Muscle of leg (tissue), 11 donors: ENCODE measurements around the gene EFNA5. TPM values are rescaled to one million over a fixed set of nuclear protein-coding genes. Genes with fewer than 3 reads are reported as not detected.

Experiments
- DNase-seq: peaks from one replicate; pipeline ENCODE4 v3.0.0; 2013
- H3K27ac ChIP-seq: one replicate; pipeline ENCODE4 v1.5.1; 2013; ENCODE audit warnings: mild to moderate bottlenecking, low read length, control low read depth
- H3K27me3 ChIP-seq: one replicate; pipeline ENCODE4 v1.6.1; 2013; ENCODE audit warnings: low read length; ENCODE audit not compliant: control insufficient read depth, insufficient read depth
- H3K36me3 ChIP-seq: one replicate; pipeline ENCODE4 v1.6.1; 2013; ENCODE audit warnings: low read length; ENCODE audit not compliant: control insufficient read depth, insufficient read depth
- H3K4me1 ChIP-seq: one replicate; pipeline ENCODE4 v1.6.1; 2013; ENCODE audit warnings: low read length; ENCODE audit not compliant: control insufficient read depth, insufficient read depth
- H3K4me3 ChIP-seq: one replicate; pipeline ENCODE4 v1.5.1; 2013; ENCODE audit warnings: low read length, control low read depth
- H3K9me3 ChIP-seq: replicated peaks from 2 replicates; pipeline ENCODE4 v1.6.1; 2013; ENCODE audit warnings: low read depth, low read length; ENCODE audit not compliant: control insufficient read depth
- WGBS: methylation state at CpG from one replicate; pipeline ENCODE4 v1.1.5; 2013; ENCODE audit warnings: missing lambda C conversion rate; ENCODE audit not compliant: insufficient coverage; 5-methylcytosine and 5-hydroxymethylcytosine counted together
- polyA plus RNA-seq, 8 donors: library from polyadenylated mRNA; unstranded; fragments of 120-200 nt; gene quantifications; one replicate each; pipeline versions ENCODE4 v1.2.1 to v1.2.3, GENCODE V29; 2013; ENCODE audit warnings: inconsistent platforms in 1 of 8, low replicate concordance in 1 of 8; ENCODE audit not compliant: insufficient read length in 8 of 8, insufficient read depth in 1 of 8
- total RNA-seq: library from RNA; stranded (reverse); fragments of 120-200 nt; gene quantifications from one replicate; pipeline ENCODE4 v1.2.4, GENCODE V29; 2013

EFNA5 gene
- total and polyA plus RNA-seq, 9 donors = 2.2 to 11.4 (median 4.0) TPM

- Histone ChIP-seq H3K27ac (no peak overlapping the region), H3K4me1 (peaks cover 4% of the 10 kb centered on the region), H3K36me3 (no peaks in the 10 kb centered on the region), H3K9me3 (no peaks in the 10 kb centered on the region), H3K4me3 (no peak overlapping the region), H3K27me3 (no peaks in the 10 kb centered on the region)
- DNase-seq = peak; percentile 75
- WGBS = no CpG with 5 or more reads among the region's 10 CpGs
These were observed 104.7 kb downstream of the EFNA5 start for GRCh38 chr5:107565791-107566767.

DNA sequence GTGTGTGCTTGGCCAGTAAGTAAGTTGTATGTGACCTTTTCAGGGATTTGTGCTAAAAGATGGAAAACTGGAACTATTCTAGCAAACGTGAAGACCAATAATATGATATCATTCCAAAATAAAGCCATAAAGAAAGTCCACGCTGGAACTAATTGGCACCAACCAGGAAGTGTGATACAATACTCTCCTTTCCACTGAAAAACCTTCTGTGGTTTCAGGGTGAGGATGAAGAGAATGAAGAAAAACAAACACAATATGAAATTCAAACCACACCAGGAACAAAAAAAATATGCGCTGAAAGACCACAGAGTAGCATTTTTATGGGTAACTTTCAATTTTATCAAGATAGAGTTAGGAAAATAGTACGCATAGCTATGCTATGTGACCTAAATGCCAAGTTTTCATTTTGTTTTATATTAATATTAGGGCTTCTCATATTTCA is 105.8 kb downstream of the EFNA5 start:
- Histone ChIP-seq H3K4me3 (no peak overlapping the region), H3K27ac (peak overlapping the region; percentile 29), H3K36me3 (no peaks in the 10 kb centered on the region), H3K4me1 (no peaks in the 10 kb centered on the region), H3K27me3 (no peaks in the 10 kb centered on the region), H3K9me3 (no peaks in the 10 kb centered on the region)
- no CpG with 5 or more reads among the region's 4 CpGs for WGBS
- no peak for DNase-seq

DNA sequence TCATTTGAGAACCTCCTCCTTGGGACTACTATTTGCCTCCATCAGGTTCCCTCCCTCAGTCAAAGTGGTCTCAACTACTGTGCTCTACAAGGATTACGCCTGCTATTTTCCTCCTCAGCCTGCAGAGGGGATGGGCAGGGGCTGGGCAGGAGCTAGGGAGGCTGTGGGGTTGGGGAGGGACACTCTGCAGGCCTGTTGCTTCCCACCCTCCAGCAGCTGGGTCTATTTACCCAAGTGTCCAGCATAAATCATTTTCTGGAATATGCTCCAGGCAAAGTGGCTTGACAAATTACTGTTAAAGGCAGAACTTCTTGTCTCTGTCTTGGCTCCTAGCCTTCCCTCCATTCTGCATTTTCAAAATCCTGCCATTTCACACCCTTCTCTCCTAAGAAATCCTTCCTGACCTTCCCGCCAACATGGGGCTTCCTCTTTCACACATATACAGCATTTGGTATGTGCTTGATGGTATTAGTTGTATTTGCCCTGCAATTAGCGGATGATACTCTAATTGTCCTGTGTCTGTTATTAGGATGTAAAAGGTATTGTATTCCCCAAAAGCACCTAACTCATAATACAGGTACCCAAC is 106.7 kb downstream of the EFNA5 start:
- H3K9me3 ChIP-seq = no peaks in the 10 kb centered on the region
- no peaks in the 10 kb centered on the region for H3K36me3 ChIP-seq
- WGBS = no CpG with 5 or more reads among the region's 3 CpGs
- H3K27ac ChIP-seq = no peak overlapping the region
- H3K4me3 ChIP-seq = no peak overlapping the region
- H3K4me1 ChIP-seq = no peaks in the 10 kb centered on the region
- no peaks in the 10 kb centered on the region for H3K27me3 ChIP-seq
- no peak for DNase-seq

DNA sequence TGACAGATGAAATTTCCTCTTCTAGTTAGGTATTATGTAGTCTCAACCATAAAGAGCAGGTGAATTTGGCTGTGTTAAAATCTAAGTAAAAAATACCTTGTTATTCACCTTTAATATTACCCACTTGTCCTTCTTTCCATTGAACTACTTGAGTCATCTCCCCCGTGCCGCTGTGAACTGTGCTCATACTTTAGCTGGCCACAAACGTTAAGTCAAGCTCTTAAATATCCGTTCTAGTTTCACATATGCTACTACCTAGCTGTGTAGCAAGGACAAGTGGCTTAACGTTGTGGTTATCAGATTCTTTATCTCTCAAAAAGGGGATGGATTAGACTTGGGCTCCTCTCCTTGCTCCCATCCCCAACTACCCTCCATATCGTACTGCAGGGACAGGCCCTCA is 110.4 kb downstream of the EFNA5 start:
- WGBS = 60% methylated on average over 1 of the region's 6 CpGs
- Histone ChIP-seq H3K27ac (no peak overlapping the region), H3K36me3 (no peaks in the 10 kb centered on the region), H3K27me3 (no peaks in the 10 kb centered on the region), H3K4me3 (no peak overlapping the region), H3K4me1 (no peaks in the 10 kb centered on the region), H3K9me3 (no peaks in the 10 kb centered on the region)
- no peak for DNase-seq

GRCh38 chr5:107558823-107559375 is 111.8 kb downstream of the EFNA5 start:
- H3K4me3 ChIP-seq = no peak overlapping the region
- WGBS = 100% methylated on average over 1 of the region's 4 CpGs
- no peaks in the 10 kb centered on the region for H3K9me3 ChIP-seq
- no peak overlapping the region for H3K27ac ChIP-seq
- H3K4me1 ChIP-seq = no peaks in the 10 kb centered on the region
- H3K36me3 ChIP-seq = no peaks in the 10 kb centered on the region
- H3K27me3 ChIP-seq = no peaks in the 10 kb centered on the region
- DNase-seq = no peak

GRCh38 chr5:107557051-107557658 is 113.6 kb downstream of the EFNA5 start:
- Histone ChIP-seq H3K4me1 (no peaks in the 10 kb centered on the region), H3K4me3 (no peak overlapping the region), H3K27ac (no peak overlapping the region), H3K27me3 (no peaks in the 10 kb centered on the region), H3K36me3 (no peaks in the 10 kb centered on the region), H3K9me3 (no peaks in the 10 kb centered on the region)
- 55% methylated on average over 9 of the region's 11 CpGs for WGBS
- DNase-seq = no peak

- WGBS = 100% methylated on average over 1 of the region's 7 CpGs
- H3K27me3 ChIP-seq = no peaks in the 10 kb centered on the region
- no peaks in the 10 kb centered on the region for H3K4me1 ChIP-seq
- H3K36me3 ChIP-seq = no peaks in the 10 kb centered on the region
- DNase-seq = no peak
- H3K4me3 ChIP-seq = no peak overlapping the region
- H3K9me3 ChIP-seq = no peaks in the 10 kb centered on the region
- no peak overlapping the region for H3K27ac ChIP-seq
These were observed 114.2 kb downstream of the EFNA5 start for GRCh38 chr5:107556575-107556974.

- H3K4me3 ChIP-seq = no peak overlapping the region
- no peaks in the 10 kb centered on the region for H3K36me3 ChIP-seq
- WGBS = 90% methylated on average over 3 of the region's 4 CpGs
- no peaks in the 10 kb centered on the region for H3K27me3 ChIP-seq
- H3K4me1 ChIP-seq = no peaks in the 10 kb centered on the region
- DNase-seq = no peak
- no peak overlapping the region for H3K27ac ChIP-seq
- H3K9me3 ChIP-seq = no peaks in the 10 kb centered on the region
These were observed 115.2 kb downstream of the EFNA5 start for GRCh38 chr5:107555425-107556090.

GRCh38 chr5:107554776-107555424 is 115.8 kb downstream of the EFNA5 start:
- no peak overlapping the region for H3K27ac ChIP-seq
- H3K4me1 ChIP-seq = no peaks in the 10 kb centered on the region
- no peaks in the 10 kb centered on the region for H3K36me3 ChIP-seq
- WGBS = 33% methylated on average over 1 of the region's 7 CpGs
- no peak overlapping the region for H3K4me3 ChIP-seq
- H3K27me3 ChIP-seq = no peaks in the 10 kb centered on the region
- no peak for DNase-seq
- no peaks in the 10 kb centered on the region for H3K9me3 ChIP-seq
